OCI-LY1 (cell line): Measurements from ENCODE around the gene C11orf91.

ENCODE experiments used
- H2AFZ ChIP-seq: fragments of 200-600 bp; sonication (generic), shearing (Covaris generic); 2 replicates; pipeline ENCODE4 v1.6.0; 2014; ENCODE audit warnings: antibody characterized with exemption, mild to moderate bottlenecking, low read length
- H3F3A ChIP-seq: fragments of 200-600 bp; sonication (generic), shearing (Covaris generic); 2 replicates; pipeline ENCODE4 v1.6.0; 2014; ENCODE audit warnings: mild to moderate bottlenecking, antibody characterized with exemption, low read length, moderate library complexity; ENCODE audit not compliant: insufficient read depth
- H3K27ac ChIP-seq: fragments of 200-600 bp; sonication (generic); 2 replicates; pipeline ENCODE4 v1.5.1; 2014; ENCODE audit warnings: low read length, mixed run types, mild to moderate bottlenecking, low read depth; ENCODE audit not compliant: poor library complexity, severe bottlenecking
- H3K27me3 ChIP-seq: fragments of 200-600 bp; sonication (generic); 2 replicates; pipeline ENCODE4 v1.6.0; 2014; ENCODE audit warnings: antibody characterized with exemption, mild to moderate bottlenecking, low read length, moderate library complexity; ENCODE audit not compliant: insufficient read depth
- H3K36me3 ChIP-seq: fragments of 200-600 bp; sonication (generic); 2 replicates; pipeline ENCODE4 v1.6.1; 2014; ENCODE audit warnings: mild to moderate bottlenecking, antibody characterized with exemption, low read length, moderate library complexity, mixed read lengths; ENCODE audit not compliant: insufficient read depth
- H3K4me1 ChIP-seq: fragments of 200-600 bp; sonication (generic); 2 replicates; pipeline ENCODE4 v1.5.1; 2014; ENCODE audit warnings: mild to moderate bottlenecking, low read length, moderate library complexity; ENCODE audit not compliant: insufficient read depth, severe bottlenecking
- H3K4me2 ChIP-seq: fragments of 200-600 bp; sonication (generic), shearing (Covaris generic); 2 replicates; pipeline ENCODE4 v1.6.1; 2014; ENCODE audit warnings: low read length
- H3K4me3 ChIP-seq: fragments of 200-600 bp; sonication (generic); 2 replicates; pipeline ENCODE4 v1.5.1; 2014; ENCODE audit warnings: low read length, low read depth, mild to moderate bottlenecking, mixed read lengths; ENCODE audit not compliant: poor library complexity, severe bottlenecking
- H3K79me2 ChIP-seq: fragments of 200-600 bp; shearing (Covaris generic); 2 replicates; pipeline ENCODE4 v1.6.1; 2016; ENCODE audit warnings: mixed run types, low read length, mixed read lengths; ENCODE audit not compliant: insufficient read depth
- H3K9ac ChIP-seq: fragments of 200-600 bp; sonication (generic), shearing (Covaris generic); 2 replicates; pipeline ENCODE4 v1.6.1; 2014; ENCODE audit warnings: mild to moderate bottlenecking, low read length, mixed read lengths
- H3K9me2 ChIP-seq: fragments of 200-600 bp; sonication (generic), shearing (Covaris generic); 2 replicates; pipeline ENCODE4 v1.6.1; 2014; ENCODE audit warnings: low read depth, mild to moderate bottlenecking, low read length, mixed read lengths
- H3K9me3 ChIP-seq: fragments of 200-600 bp; shearing (Covaris generic); 2 replicates; pipeline ENCODE4 v1.6.1; 2014; ENCODE audit warnings: low read length, mixed read lengths
- H4K20me1 ChIP-seq: fragments of 200-600 bp; sonication (generic), shearing (Covaris generic); 2 replicates; pipeline ENCODE4 v1.6.0; 2016; ENCODE audit warnings: mild to moderate bottlenecking, low read length; ENCODE audit not compliant: insufficient read depth
- EZH2 ChIP-seq: fragments of 200-600 bp; sonication (generic), shearing (Covaris generic); IDR thresholded peaks from 2 replicates; pipeline ENCODE4 v1.8.0; 2017; ENCODE audit warnings: borderline replicate concordance, mixed run types, mild to moderate bottlenecking, antibody characterized with exemption, low read length, moderate library complexity, mixed read lengths
- TF ChIP-seq, protein P1 (sequence below): fragments of 200-600 bp; sonication (generic), shearing (Covaris generic); IDR thresholded peaks from 2 replicates; pipeline ENCODE4 v1.5.1; 2017; ENCODE audit warnings: mild to moderate bottlenecking, antibody characterized with exemption, low read length, moderate library complexity, mixed read lengths

The C11orf91 gene

GRCh38 chr11:33669598-33670249 is 30.9 kb downstream of the C11orf91 start:
- H3K36me3 ChIP-seq, result no peaks in the 10 kb centered on the region

DNA sequence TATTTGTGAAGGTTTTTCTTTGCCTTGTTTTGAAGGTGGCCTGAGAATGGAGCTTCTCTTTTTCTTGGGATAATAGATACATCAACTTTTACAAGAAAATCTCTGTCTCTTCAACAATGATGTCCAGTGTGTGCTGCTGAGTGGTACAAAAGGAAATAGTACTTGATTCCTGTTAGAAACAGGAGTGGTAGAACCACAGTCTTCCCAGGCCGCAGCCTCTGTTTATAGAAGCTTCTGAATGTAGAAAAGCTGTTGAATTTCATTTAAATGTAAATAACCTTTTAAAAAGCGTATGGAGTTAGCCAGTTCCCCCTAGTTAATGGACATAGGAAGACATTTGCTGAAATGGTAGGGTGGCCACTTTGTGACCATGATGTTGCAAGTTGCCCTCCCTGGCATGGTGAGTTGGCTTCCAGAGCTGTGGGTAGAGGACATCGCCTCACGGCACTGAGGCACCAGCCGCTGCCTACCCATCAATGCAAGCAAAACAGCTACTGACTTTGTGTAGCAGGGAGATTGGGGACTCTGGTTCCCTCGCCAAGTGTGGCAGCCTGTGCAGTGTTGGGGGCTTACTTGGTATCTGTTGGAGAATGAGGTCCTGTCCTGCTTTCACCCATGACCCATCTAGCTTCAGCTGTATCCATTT is 31.6 kb downstream of the C11orf91 start:
- Histone ChIP-seq H3K27ac (no peak overlapping the region), H3K9ac (no peak overlapping the region), H3K27me3 (peaks cover 3% of the 10 kb centered on the region; the same call in 1 of the 2 replicates), H3K36me3 (no peaks in the 10 kb centered on the region), H3F3A (no peaks in the 10 kb centered on the region), H3K9me3 (no peaks in the 10 kb centered on the region), H3K4me1 (no peaks in the 10 kb centered on the region), H3K4me2 (no peak overlapping the region), H4K20me1 (no peaks in the 10 kb centered on the region), H2AFZ (no peak overlapping the region), H3K79me2 (no peaks in the 10 kb centered on the region), H3K9me2 (no peaks in the 10 kb centered on the region), H3K4me3 (no peak overlapping the region)
- TF ChIP-seq, protein P1, sequence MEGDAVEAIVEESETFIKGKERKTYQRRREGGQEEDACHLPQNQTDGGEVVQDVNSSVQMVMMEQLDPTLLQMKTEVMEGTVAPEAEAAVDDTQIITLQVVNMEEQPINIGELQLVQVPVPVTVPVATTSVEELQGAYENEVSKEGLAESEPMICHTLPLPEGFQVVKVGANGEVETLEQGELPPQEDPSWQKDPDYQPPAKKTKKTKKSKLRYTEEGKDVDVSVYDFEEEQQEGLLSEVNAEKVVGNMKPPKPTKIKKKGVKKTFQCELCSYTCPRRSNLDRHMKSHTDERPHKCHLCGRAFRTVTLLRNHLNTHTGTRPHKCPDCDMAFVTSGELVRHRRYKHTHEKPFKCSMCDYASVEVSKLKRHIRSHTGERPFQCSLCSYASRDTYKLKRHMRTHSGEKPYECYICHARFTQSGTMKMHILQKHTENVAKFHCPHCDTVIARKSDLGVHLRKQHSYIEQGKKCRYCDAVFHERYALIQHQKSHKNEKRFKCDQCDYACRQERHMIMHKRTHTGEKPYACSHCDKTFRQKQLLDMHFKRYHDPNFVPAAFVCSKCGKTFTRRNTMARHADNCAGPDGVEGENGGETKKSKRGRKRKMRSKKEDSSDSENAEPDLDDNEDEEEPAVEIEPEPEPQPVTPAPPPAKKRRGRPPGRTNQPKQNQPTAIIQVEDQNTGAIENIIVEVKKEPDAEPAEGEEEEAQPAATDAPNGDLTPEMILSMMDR, result no peak
- TF ChIP-seq EZH2, result no peak

More at GRCh38 chr11:33669598-33670249, 30.9 kb downstream of the C11orf91 start:
- Histone ChIP-seq H3K4me3 (no peak overlapping the region), H3K9ac (no peak overlapping the region), H3K27ac (no peak overlapping the region), H3K9me2 (no peaks in the 10 kb centered on the region), H2AFZ (no peak overlapping the region), H3K79me2 (no peaks in the 10 kb centered on the region), H3K4me1 (no peaks in the 10 kb centered on the region), H3K4me2 (no peak overlapping the region), H3K9me3 (no peaks in the 10 kb centered on the region), H3F3A (no peaks in the 10 kb centered on the region), H3K27me3 (peaks cover 3% of the 10 kb centered on the region; the same call in 1 of the 2 replicates), H4K20me1 (no peaks in the 10 kb centered on the region)
- TF ChIP-seq, protein P1, result no peak
- TF ChIP-seq EZH2, result no peak

GRCh38 chr11:33668468-33668825 is 32.2 kb downstream of the C11orf91 start:
- Histone ChIP-seq H3F3A (no peaks in the 10 kb centered on the region), H3K4me1 (no peaks in the 10 kb centered on the region), H3K36me3 (no peaks in the 10 kb centered on the region), H2AFZ (no peak overlapping the region), H3K4me3 (no peak overlapping the region), H3K4me2 (no peak overlapping the region), H4K20me1 (no peaks in the 10 kb centered on the region), H3K9me3 (no peaks in the 10 kb centered on the region), H3K27ac (no peak overlapping the region), H3K9me2 (no peaks in the 10 kb centered on the region), H3K27me3 (0 out of 2 replicates have a peak, but pooled peaks cover under 1% of the 10 kb centered on the region), H3K79me2 (no peaks in the 10 kb centered on the region), H3K9ac (no peak overlapping the region)
- no peak for TF ChIP-seq EZH2
- TF ChIP-seq, protein P1, result no peak
